ENCODE data around the gene AFDN.
"Not testable (repeated sequence)": the region's sequence is repeated elsewhere in the genome, so short reads cannot be mapped to it uniquely, and the experiment has no call there.

The AFDN gene

GRCh38 chr6:167965592-167966539 lies 139.2 kb downstream of the AFDN start:
- H3K27ac ChIP-seq (ENCODE audit: low read depth, low read length), result no peak overlapping the region
- H3K36me3 ChIP-seq (ENCODE audit: insufficient read depth, low read length), result no peaks in the 10 kb centered on the region
- no peak overlapping the region for H3K4me3 ChIP-seq (ENCODE audit: low read depth, low read length)
- H3K79me2 ChIP-seq (ENCODE audit: control insufficient read depth, insufficient read depth, low read length, unreplicated experiment), result no peaks in the 10 kb centered on the region
- no peaks in the 10 kb centered on the region for H3K27me3 ChIP-seq (ENCODE audit: insufficient read depth, low read length)
- no peaks in the 10 kb centered on the region for H3K4me1 ChIP-seq (ENCODE audit: control insufficient read depth, insufficient read depth, low read length, unreplicated experiment)
- H2AFZ ChIP-seq (ENCODE audit: low read length, unreplicated experiment), result no peak overlapping the region

- Histone ChIP-seq H3K27me3 (ENCODE audit: insufficient read depth, low read length) (no peaks in the 10 kb centered on the region), H3K27ac (ENCODE audit: low read depth, low read length) (no peak overlapping the region), H3K4me1 (ENCODE audit: control insufficient read depth, insufficient read depth, low read length, unreplicated experiment) (no peaks in the 10 kb centered on the region), H3K79me2 (ENCODE audit: control insufficient read depth, insufficient read depth, low read length, unreplicated experiment) (no peaks in the 10 kb centered on the region), H2AFZ (ENCODE audit: low read length, unreplicated experiment) (no peak overlapping the region), H3K4me3 (ENCODE audit: low read depth, low read length) (no peak overlapping the region), H3K36me3 (ENCODE audit: insufficient read depth, low read length) (no peaks in the 10 kb centered on the region)
These were observed 139.8 kb downstream of the AFDN start for GRCh38 chr6:167966540-167966905.

- no peak overlapping the region for H3K4me3 ChIP-seq (ENCODE audit: low read depth, low read length)
- H2AFZ ChIP-seq (ENCODE audit: low read length, unreplicated experiment), result no peak overlapping the region
- no peaks in the 10 kb centered on the region for H3K79me2 ChIP-seq (ENCODE audit: control insufficient read depth, insufficient read depth, low read length, unreplicated experiment)
- H3K36me3 ChIP-seq (ENCODE audit: insufficient read depth, low read length), result no peaks in the 10 kb centered on the region
- no peaks in the 10 kb centered on the region for H3K4me1 ChIP-seq (ENCODE audit: control insufficient read depth, insufficient read depth, low read length, unreplicated experiment)
- H3K27ac ChIP-seq (ENCODE audit: low read depth, low read length), result no peak overlapping the region
- no peaks in the 10 kb centered on the region for H3K27me3 ChIP-seq (ENCODE audit: insufficient read depth, low read length)
These were observed 141.4 kb downstream of the AFDN start for GRCh38 chr6:167968091-167968490.

GRCh38 chr6:167970230-167970629 lies 143.5 kb downstream of the AFDN start:
- H3K4me1 ChIP-seq (ENCODE audit: control insufficient read depth, insufficient read depth, low read length, unreplicated experiment), result no peaks in the 10 kb centered on the region
- no peak overlapping the region for H3K4me3 ChIP-seq (ENCODE audit: low read depth, low read length)
- no peaks in the 10 kb centered on the region for H3K36me3 ChIP-seq (ENCODE audit: insufficient read depth, low read length)
- no peaks in the 10 kb centered on the region for H3K27me3 ChIP-seq (ENCODE audit: insufficient read depth, low read length)
- no peak overlapping the region for H3K27ac ChIP-seq (ENCODE audit: low read depth, low read length)
- H3K79me2 ChIP-seq (ENCODE audit: control insufficient read depth, insufficient read depth, low read length, unreplicated experiment), result no peaks in the 10 kb centered on the region
- no peak overlapping the region for H2AFZ ChIP-seq (ENCODE audit: low read length, unreplicated experiment)

GRCh38 chr6:167972193-167972592 lies 145.5 kb downstream of the AFDN start:
- no peak overlapping the region for H3K4me3 ChIP-seq (ENCODE audit: low read depth, low read length)
- H2AFZ ChIP-seq (ENCODE audit: low read length, unreplicated experiment), result no peak overlapping the region
- no peak overlapping the region for H3K27ac ChIP-seq (ENCODE audit: low read depth, low read length)
- H3K27me3 ChIP-seq (ENCODE audit: insufficient read depth, low read length), result no peaks in the 10 kb centered on the region
- H3K36me3 ChIP-seq (ENCODE audit: insufficient read depth, low read length), result no peaks in the 10 kb centered on the region
- H3K79me2 ChIP-seq (ENCODE audit: control insufficient read depth, insufficient read depth, low read length, unreplicated experiment), result no peaks in the 10 kb centered on the region
- no peaks in the 10 kb centered on the region for H3K4me1 ChIP-seq (ENCODE audit: control insufficient read depth, insufficient read depth, low read length, unreplicated experiment)

- Histone ChIP-seq H3K79me2 (ENCODE audit: control insufficient read depth, insufficient read depth, low read length, unreplicated experiment) (no peaks in the 10 kb centered on the region), H3K27me3 (ENCODE audit: insufficient read depth, low read length) (no peaks in the 10 kb centered on the region), H3K36me3 (ENCODE audit: insufficient read depth, low read length) (no peaks in the 10 kb centered on the region), H3K4me3 (ENCODE audit: low read depth, low read length) (no peak overlapping the region), H2AFZ (ENCODE audit: low read length, unreplicated experiment) (no peak overlapping the region), H3K4me1 (ENCODE audit: control insufficient read depth, insufficient read depth, low read length, unreplicated experiment) (no peaks in the 10 kb centered on the region), H3K27ac (ENCODE audit: low read depth, low read length) (no peak overlapping the region)
These were observed 146.6 kb downstream of the AFDN start for GRCh38 chr6:167973148-167973885.

- Histone ChIP-seq H3K79me2 (ENCODE audit: control insufficient read depth, insufficient read depth, low read length, unreplicated experiment) (no peaks in the 10 kb centered on the region), H3K27me3 (ENCODE audit: insufficient read depth, low read length) (no peaks in the 10 kb centered on the region), H3K4me3 (ENCODE audit: low read depth, low read length) (no peak overlapping the region), H3K36me3 (ENCODE audit: insufficient read depth, low read length) (no peaks in the 10 kb centered on the region), H3K4me1 (ENCODE audit: control insufficient read depth, insufficient read depth, low read length, unreplicated experiment) (no peaks in the 10 kb centered on the region), H2AFZ (ENCODE audit: low read length, unreplicated experiment) (no peak overlapping the region), H3K27ac (ENCODE audit: low read depth, low read length) (no peak overlapping the region)
These were observed 148.1 kb downstream of the AFDN start for GRCh38 chr6:167974640-167975344.

- no peaks in the 10 kb centered on the region for H3K27me3 ChIP-seq (ENCODE audit: insufficient read depth, low read length)
- no peak overlapping the region for H2AFZ ChIP-seq (ENCODE audit: low read length, unreplicated experiment)
- no peak overlapping the region for H3K27ac ChIP-seq (ENCODE audit: low read depth, low read length)
- no peaks in the 10 kb centered on the region for H3K79me2 ChIP-seq (ENCODE audit: control insufficient read depth, insufficient read depth, low read length, unreplicated experiment)
- H3K4me1 ChIP-seq (ENCODE audit: control insufficient read depth, insufficient read depth, low read length, unreplicated experiment), result no peaks in the 10 kb centered on the region
- no peak overlapping the region for H3K4me3 ChIP-seq (ENCODE audit: low read depth, low read length)
- no peaks in the 10 kb centered on the region for H3K36me3 ChIP-seq (ENCODE audit: insufficient read depth, low read length)
These were observed 148.7 kb downstream of the AFDN start for GRCh38 chr6:167975458-167975857.

- H3K36me3 ChIP-seq (ENCODE audit: insufficient read depth, low read length); H3K79me2 ChIP-seq (ENCODE audit: control insufficient read depth, insufficient read depth, low read length, unreplicated experiment); H2AFZ ChIP-seq (ENCODE audit: low read length, unreplicated experiment); H3K27ac ChIP-seq (ENCODE audit: low read depth, low read length); H3K4me1 ChIP-seq (ENCODE audit: control insufficient read depth, insufficient read depth, low read length, unreplicated experiment); H3K27me3 ChIP-seq (ENCODE audit: insufficient read depth, low read length); H3K4me3 ChIP-seq (ENCODE audit: low read depth, low read length): not testable (repeated sequence)
These were observed 149.5 kb downstream of the AFDN start for GRCh38 chr6:167976116-167976657.

- H3K27ac ChIP-seq (ENCODE audit: low read depth, low read length), result no peak overlapping the region
- H2AFZ ChIP-seq (ENCODE audit: low read length, unreplicated experiment), result no peak overlapping the region
- no peaks in the 10 kb centered on the region for H3K4me1 ChIP-seq (ENCODE audit: control insufficient read depth, insufficient read depth, low read length, unreplicated experiment)
- H3K79me2 ChIP-seq (ENCODE audit: control insufficient read depth, insufficient read depth, low read length, unreplicated experiment), result no peaks in the 10 kb centered on the region
- H3K36me3 ChIP-seq (ENCODE audit: insufficient read depth, low read length), result no peaks in the 10 kb centered on the region
- H3K4me3 ChIP-seq (ENCODE audit: low read depth, low read length), result no peak overlapping the region
- no peaks in the 10 kb centered on the region for H3K27me3 ChIP-seq (ENCODE audit: insufficient read depth, low read length)
These were observed 150.0 kb downstream of the AFDN start for GRCh38 chr6:167976708-167977107.
